Right atrium auricular region (tissue), 2 donors: ENCODE measurements around the gene GNA15. TPM values are rescaled to one million over a fixed set of nuclear protein-coding genes. Genes with fewer than 3 reads are reported as not detected.
"Not testable (repeated sequence)": the region's sequence is repeated elsewhere in the genome, so short reads cannot be mapped to it uniquely, and the experiment has no call there.

Experiments used
- DNase-seq: peaks from one replicate; pipeline ENCODE4 v3.0.0-alpha.2; 2019; ENCODE audit warnings: low spot score
- H3K27ac ChIP-seq, 2 donors: fragments of 200-600 bp; sonication (generic); 1 replicate in 1 of 2; 2 replicates in 1 of 2; pipeline ENCODE4 v1.5.1; 2016 to 2019
- H3K27me3 ChIP-seq, 2 donors: fragments of 200-600 bp; sonication (generic); one replicate each; pipeline versions ENCODE4 v1.5.1 to v1.6.0; 2017 to 2019
- H3K36me3 ChIP-seq: fragments of 200-600 bp; sonication (generic); one replicate; pipeline ENCODE4 v1.5.1; 2016
- H3K4me1 ChIP-seq, 2 donors: fragments of 200-600 bp; sonication (generic); one replicate each; pipeline versions ENCODE4 v1.5.1 to v1.6.0; 2017 to 2019
- H3K4me3 ChIP-seq, 2 donors: fragments of 200-600 bp; sonication (generic); 1 replicate in 1 of 2; 2 replicates in 1 of 2; pipeline ENCODE4 v1.5.1; 2017 to 2019; ENCODE audit warnings: mild to moderate bottlenecking in 1 of 2, moderate library complexity in 1 of 2
- H3K9me3 ChIP-seq, 2 donors: fragments of 200-600 bp; sonication (generic); one replicate each; pipeline ENCODE4 v1.5.1; 2019
- total RNA-seq, 2 donors: library from RNA; depleted of rRNA; stranded (reverse); fragments of >200 nt; gene quantifications; one replicate each; pipeline ENCODE4 v1.1.0, GENCODE V29; 2016
- TF ChIP-seq, protein P1 (sequence below), 2 donors: fragments of 200-600 bp; sonication (generic); IDR thresholded peaks; one replicate each; pipeline ENCODE4 v1.5.1; 2019; ENCODE audit warnings: antibody characterized with exemption in 2 of 2

Gene GNA15
- total RNA-seq, 2 donors from 2014 or later: 0.74 to 3.0 TPM

GRCh38 chr19:3162418-3163229, 26.8 kb downstream of the GNA15 start:
- DNase-seq: no peak
- TF ChIP-seq, protein P1, sequence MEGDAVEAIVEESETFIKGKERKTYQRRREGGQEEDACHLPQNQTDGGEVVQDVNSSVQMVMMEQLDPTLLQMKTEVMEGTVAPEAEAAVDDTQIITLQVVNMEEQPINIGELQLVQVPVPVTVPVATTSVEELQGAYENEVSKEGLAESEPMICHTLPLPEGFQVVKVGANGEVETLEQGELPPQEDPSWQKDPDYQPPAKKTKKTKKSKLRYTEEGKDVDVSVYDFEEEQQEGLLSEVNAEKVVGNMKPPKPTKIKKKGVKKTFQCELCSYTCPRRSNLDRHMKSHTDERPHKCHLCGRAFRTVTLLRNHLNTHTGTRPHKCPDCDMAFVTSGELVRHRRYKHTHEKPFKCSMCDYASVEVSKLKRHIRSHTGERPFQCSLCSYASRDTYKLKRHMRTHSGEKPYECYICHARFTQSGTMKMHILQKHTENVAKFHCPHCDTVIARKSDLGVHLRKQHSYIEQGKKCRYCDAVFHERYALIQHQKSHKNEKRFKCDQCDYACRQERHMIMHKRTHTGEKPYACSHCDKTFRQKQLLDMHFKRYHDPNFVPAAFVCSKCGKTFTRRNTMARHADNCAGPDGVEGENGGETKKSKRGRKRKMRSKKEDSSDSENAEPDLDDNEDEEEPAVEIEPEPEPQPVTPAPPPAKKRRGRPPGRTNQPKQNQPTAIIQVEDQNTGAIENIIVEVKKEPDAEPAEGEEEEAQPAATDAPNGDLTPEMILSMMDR (IDR thresholded peaks at IDR 0.05): no peak
- Histone ChIP-seq H3K27ac (no peak overlapping the region), H3K9me3 (no peaks in the 10 kb centered on the region), H3K36me3 (no peaks in the 10 kb centered on the region), H3K27me3 (no peaks in the 10 kb centered on the region), H3K4me3 (no peak overlapping the region), H3K4me1 (no peaks in the 10 kb centered on the region)

GRCh38 chr19:3163230-3163886, 27.5 kb downstream of the GNA15 start:
- Histone ChIP-seq H3K9me3 (no peaks in the 10 kb centered on the region), H3K27me3 (no peaks in the 10 kb centered on the region), H3K27ac (no peak overlapping the region), H3K4me3 (no peak overlapping the region), H3K4me1 (no peaks in the 10 kb centered on the region), H3K36me3 (no peaks in the 10 kb centered on the region)
- no peak for DNase-seq
- TF ChIP-seq, protein P1 (IDR thresholded peaks at IDR 0.05): peak; percentile 93 to 98

DNA sequence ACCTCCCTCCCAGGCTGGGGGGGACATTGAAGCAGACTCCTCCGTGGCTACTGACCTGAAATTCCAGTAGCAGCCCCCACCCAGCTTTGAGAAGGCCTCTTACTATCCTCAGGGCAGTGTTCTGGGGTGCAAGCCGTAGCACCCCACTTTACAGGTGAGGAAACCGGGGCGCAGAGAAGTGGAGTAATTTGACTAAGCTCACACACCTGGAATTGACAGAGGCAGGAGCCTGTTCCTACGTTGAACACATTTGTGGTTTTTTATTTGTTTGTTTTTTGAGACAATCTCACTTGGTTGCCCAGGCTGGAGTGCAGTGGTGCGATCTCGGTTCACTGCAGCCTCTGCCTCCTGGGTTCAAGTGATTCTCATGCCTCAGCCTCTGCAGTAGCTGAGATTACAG, 28.1 kb downstream of the GNA15 start:
- Histone ChIP-seq H3K4me1 (no peaks in the 10 kb centered on the region), H3K27me3 (no peaks in the 10 kb centered on the region), H3K4me3 (no peak overlapping the region), H3K9me3 (no peaks in the 10 kb centered on the region), H3K27ac (no peak overlapping the region), H3K36me3 (no peaks in the 10 kb centered on the region)
- TF ChIP-seq, protein P1 (IDR thresholded peaks at IDR 0.05): no peak
- no peak for DNase-seq

DNA sequence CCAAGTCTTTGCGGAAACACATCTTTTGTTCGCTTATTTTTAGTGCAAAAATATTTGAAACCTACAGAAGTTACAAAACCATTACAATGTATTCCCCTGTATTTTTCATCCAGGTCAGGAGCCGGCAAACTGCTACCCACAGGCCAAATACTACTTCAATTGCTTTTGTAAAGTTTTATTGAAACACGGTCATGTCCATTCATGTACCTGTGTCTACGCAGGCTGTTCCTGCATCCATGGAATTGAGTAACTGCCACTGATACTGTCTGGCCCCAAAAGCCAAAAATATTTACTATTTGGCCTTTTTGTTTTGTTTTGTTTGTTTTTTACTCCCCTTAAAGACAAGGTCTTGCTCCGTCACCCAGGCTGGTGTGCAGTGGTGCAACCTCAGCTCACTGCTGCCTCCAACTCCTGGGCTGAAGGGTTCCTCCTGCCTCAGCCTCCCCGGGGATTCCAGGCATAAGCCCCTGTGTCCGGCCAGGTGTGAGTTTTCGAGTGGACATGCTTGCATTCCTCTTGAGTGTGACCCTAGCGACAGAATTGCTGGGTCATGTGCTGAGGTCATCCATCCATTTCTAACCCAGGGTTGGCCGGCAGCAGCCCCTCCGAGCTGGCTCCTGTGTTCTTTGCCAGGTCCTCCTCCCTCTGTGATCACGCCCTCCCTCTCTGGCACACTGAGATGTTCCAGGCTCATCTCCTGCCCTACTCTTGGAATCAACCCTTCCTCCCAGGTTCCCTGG, 31.9 kb downstream of the GNA15 start:
- no peaks in the 10 kb centered on the region for H3K36me3 ChIP-seq
- TF ChIP-seq, protein P1 (IDR thresholded peaks at IDR 0.05): no peak
- H3K27ac ChIP-seq: no peak overlapping the region
- DNase-seq: no peak
- no peaks in the 10 kb centered on the region for H3K9me3 ChIP-seq
- no peaks in the 10 kb centered on the region for H3K4me1 ChIP-seq
- no peak overlapping the region for H3K4me3 ChIP-seq
- H3K27me3 ChIP-seq: no peaks in the 10 kb centered on the region

DNA sequence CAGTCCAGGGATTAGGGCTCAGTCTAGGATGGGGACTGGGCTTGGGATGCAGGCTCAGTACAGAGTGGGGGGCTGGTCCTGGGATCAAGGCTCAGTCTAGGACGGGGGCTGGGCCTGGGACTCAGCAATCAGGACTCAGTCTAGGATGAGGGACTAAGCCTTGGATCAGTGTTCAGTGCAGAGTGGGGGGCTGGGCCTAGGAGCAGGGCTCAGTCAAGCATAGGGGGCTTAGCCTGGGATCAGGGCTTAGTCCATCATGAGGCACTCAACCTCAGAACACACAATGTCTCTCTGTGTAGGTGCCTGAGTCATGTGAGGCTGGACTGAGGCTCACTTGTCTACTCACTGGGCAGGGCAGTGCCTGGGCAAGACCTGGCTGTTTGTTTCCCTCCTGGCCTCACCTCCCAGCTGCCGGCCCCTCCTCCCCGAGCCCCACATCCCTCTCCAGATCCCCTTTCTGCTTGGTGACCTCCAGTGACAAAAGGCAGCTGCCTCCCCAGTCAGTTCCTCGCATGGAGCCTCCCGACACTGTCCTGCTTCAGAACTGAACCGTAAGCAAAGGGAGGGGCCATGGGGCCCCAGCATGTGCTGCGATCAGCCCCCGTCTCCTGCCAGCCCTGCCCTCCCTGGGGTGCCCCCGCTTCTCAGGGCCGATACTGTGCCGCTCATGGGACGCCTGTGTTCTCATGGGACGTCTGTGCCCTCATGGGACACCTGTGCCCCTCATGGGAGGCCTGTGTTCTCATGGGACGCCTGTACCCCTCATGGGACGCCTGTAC, 36.2 kb downstream of the GNA15 start:
- DNase-seq: no peak
- TF ChIP-seq, protein P1 (IDR thresholded peaks at IDR 0.05): no peak
- H3K27me3 ChIP-seq: no peaks in the 10 kb centered on the region
- H3K4me1 ChIP-seq: no peaks in the 10 kb centered on the region
- no peak overlapping the region for H3K27ac ChIP-seq
- no peak overlapping the region for H3K4me3 ChIP-seq
- no peaks in the 10 kb centered on the region for H3K9me3 ChIP-seq
- no peaks in the 10 kb centered on the region for H3K36me3 ChIP-seq

- not testable (repeated sequence) for DNase-seq, H3K4me1 ChIP-seq, H3K9me3 ChIP-seq, H3K27me3 ChIP-seq, H3K27ac ChIP-seq, H3K36me3 ChIP-seq, H3K4me3 ChIP-seq
These were observed 36.8 kb downstream of the GNA15 start for GRCh38 chr19:3172673-3173000.
